Esophagus muscularis mucosa (tissue), 4 donors: ENCODE results near the gene DNASE2B. TPM values are rescaled to one million over a fixed set of nuclear protein-coding genes. Genes with fewer than 3 reads are reported as not detected.

ENCODE experiments used
- DNase-seq: peaks from one replicate; pipeline ENCODE4 v3.0.0-alpha.2; 2017; ENCODE audit errors: extremely low spot score
- H3K27ac ChIP-seq, 4 donors: fragments of 200-600 bp; sonication (generic); replicated peaks in 1 of 4; 1 replicate in 3 of 4; 2 replicates in 1 of 4; pipeline ENCODE4 v1.5.1; 2016 to 2019; ENCODE audit warnings: mild to moderate bottlenecking in 1 of 4
- H3K27me3 ChIP-seq, 4 donors: fragments of 200-600 bp; sonication (generic); one replicate each; pipeline versions ENCODE4 v1.5.1 to v1.6.0; 2016 to 2019
- H3K36me3 ChIP-seq, 4 donors: fragments of 200-600 bp; sonication (generic); one replicate each; pipeline ENCODE4 v1.5.1; 2016 to 2019
- H3K4me1 ChIP-seq, 4 donors: fragments of 200-600 bp; sonication (generic); one replicate each; pipeline ENCODE4 v1.5.1; 2016 to 2019
- H3K4me3 ChIP-seq, 4 donors: fragments of 200-600 bp; sonication (generic); 1 replicate in 2 of 4; 2 replicates in 2 of 4; pipeline ENCODE4 v1.5.1; 2016 to 2019; ENCODE audit warnings: mild to moderate bottlenecking in 4 of 4, moderate library complexity in 1 of 4
- H3K9me3 ChIP-seq, 4 donors: fragments of 200-600 bp; sonication (generic); 1 replicate in 3 of 4; 2 replicates in 1 of 4; pipeline ENCODE4 v1.5.1; 2016 to 2019
- CTCF ChIP-seq, 3 experiments: fragments of 200-600 bp in 2 of 3; fragments of 450-650 bp in 1 of 3; sonication (generic) in 2 of 3; IDR thresholded peaks; one replicate each; pipeline ENCODE4 v1.5.1; 2017 to 2019; ENCODE audit warnings: antibody characterized with exemption in 3 of 3, mild to moderate bottlenecking in 2 of 3, moderate library complexity in 1 of 3
- EP300 ChIP-seq: sonication (generic); formaldehyde crosslinking; IDR thresholded peaks from one replicate; pipeline ENCODE4 v1.6.1; 2017; ENCODE audit warnings: antibody characterized with exemption
- POLR2A ChIP-seq: fragments of 450-650 bp; IDR thresholded peaks from one replicate; pipeline ENCODE4 v1.6.1; 2017; ENCODE audit warnings: antibody characterized with exemption, moderate library complexity, mild to moderate bottlenecking, low read depth
- POLR2AphosphoS5 ChIP-seq, 2 donors: sonication (generic); formaldehyde crosslinking; IDR thresholded peaks; one replicate each; pipeline ENCODE4 v1.6.1; 2017; ENCODE audit warnings: antibody characterized with exemption in 2 of 2
- WGBS: methylation state at CpG from one replicate; pipeline ENCODE4 v1.1.5; 2018; 5-methylcytosine and 5-hydroxymethylcytosine counted together
- intact Hi-C: fragments of 100-400 bp; cut with DNase I; formaldehyde crosslinking; loops from one replicate; pipeline ENCODE4 v1.15.1; 2023
- total RNA-seq, 4 donors: library from RNA; depleted of rRNA; stranded (reverse); fragments of >200 nt; gene quantifications; one replicate each; pipeline versions ENCODE4 v1.1.0 to v1.2.1, GENCODE V29; 2016

The DNASE2B gene
- total RNA-seq, 4 donors from 2014 or later = 0.33 TPM; not detected in 3

GRCh38 chr1:84406346-84406861 lies 8.1 kb downstream of the DNASE2B start:
- no peaks in the 10 kb centered on the region for H3K4me1 ChIP-seq
- no peak overlapping the region for H3K4me3 ChIP-seq
- H3K9me3 ChIP-seq = no peaks in the 10 kb centered on the region
- TF ChIP-seq CTCF (IDR thresholded peaks at IDR 0.05) (no peak), EP300 (no peak), POLR2A (no peak), POLR2AphosphoS5 (IDR thresholded peaks at IDR 0.05) (no peak)
- H3K27ac ChIP-seq = no peak overlapping the region
- no peaks in the 10 kb centered on the region for H3K36me3 ChIP-seq
- H3K27me3 ChIP-seq = no peaks in the 10 kb centered on the region
- DNase-seq = no peak
- WGBS = 96% methylated on average over 1 of the region's 1 CpG
- intact Hi-C loops = no loop called here

- 70% methylated on average over 1 of the region's 1 CpG for WGBS
- H3K27me3 ChIP-seq = no peaks in the 10 kb centered on the region
- DNase-seq = no peak
- no peaks in the 10 kb centered on the region for H3K36me3 ChIP-seq
- intact Hi-C loops = no loop called here
- no peaks in the 10 kb centered on the region for H3K4me1 ChIP-seq
- no peak overlapping the region for H3K27ac ChIP-seq
- no peaks in the 10 kb centered on the region for H3K9me3 ChIP-seq
- H3K4me3 ChIP-seq = no peak overlapping the region
- TF ChIP-seq EP300 (no peak), POLR2A (no peak), POLR2AphosphoS5 (IDR thresholded peaks at IDR 0.05) (no peak), CTCF (IDR thresholded peaks at IDR 0.05) (no peak)
Measured at GRCh38 chr1:84407524-84407923, 9.2 kb downstream of the DNASE2B start.

- DNase-seq = no peak
- whole genome bisulfite sequencing = 87% methylated on average over 2 of the region's 2 CpGs
- TF ChIP-seq CTCF (IDR thresholded peaks at IDR 0.05) (no peak), POLR2A (no peak)
- no peak overlapping the region for H3K4me3 ChIP-seq
- no peaks in the 10 kb centered on the region for H3K27me3 ChIP-seq
- intact Hi-C loops = no loop called here
- no peak overlapping the region for H3K27ac ChIP-seq
- H3K9me3 ChIP-seq = no peaks in the 10 kb centered on the region
- H3K36me3 ChIP-seq = no peaks in the 10 kb centered on the region
- no peaks in the 10 kb centered on the region for H3K4me1 ChIP-seq
Measured at GRCh38 chr1:84407958-84408422, 9.7 kb downstream of the DNASE2B start.

- H3K27ac ChIP-seq = no peak overlapping the region
- no peaks in the 10 kb centered on the region for H3K36me3 ChIP-seq
- no peaks in the 10 kb centered on the region for H3K4me1 ChIP-seq
- no peak overlapping the region for H3K4me3 ChIP-seq
- no peak for TF ChIP-seq POLR2A
- no peak for TF ChIP-seq POLR2AphosphoS5 (IDR thresholded peaks at IDR 0.05)
- no peak for TF ChIP-seq EP300
- TF ChIP-seq CTCF (IDR thresholded peaks at IDR 0.05) = no peak
- no peak for DNase-seq
- no peaks in the 10 kb centered on the region for H3K27me3 ChIP-seq
- WGBS = 71% methylated on average over 2 of the region's 2 CpGs
- intact Hi-C loops = no loop called here
- no peaks in the 10 kb centered on the region for H3K9me3 ChIP-seq
Measured at GRCh38 chr1:84409888-84410287, 11.6 kb downstream of the DNASE2B start.
